Caco-2 (cell line): ENCODE measurements around the gene SMCO2. TPM values are rescaled to one million over a fixed set of nuclear protein-coding genes. Genes with fewer than 3 reads are reported as not detected.

Source experiments
- BruUV-seq: library from RNA; stranded (reverse); fragments of 400-500 nt; replicated peaks from 2 replicates; lab custom pipeline; 2021; lab: Mats Ljungman, UMichigan
- CTCF ChIA-PET: fragments of 300-600 bp; sonication (Branson Sonifier 250); formaldehyde crosslinking; loops from one replicate; lab custom pipeline; 2022; ENCODE audit warnings: antibody characterized with exemption; lab: Charles Lee
- POLR2A ChIA-PET: fragments of 300-600 bp; sonication (Branson Sonifier 250); formaldehyde crosslinking; loops from one replicate; lab custom pipeline; 2022; ENCODE audit warnings: antibody characterized with exemption; lab: Charles Lee
- DNase-seq, 2 experiments: peaks; one replicate each; pipeline versions ENCODE4 v3.0.0 to v3.0.0-alpha.2; 2020 to 2022
- H3K27me3 ChIP-seq: replicated peaks from 2 replicates; pipeline ENCODE4 v1.6.0; 2011; ENCODE audit warnings: low read length; ENCODE audit not compliant: control insufficient read depth, insufficient read depth
- H3K36me3 ChIP-seq: 2 replicates; pipeline ENCODE4 v1.5.1; 2011; ENCODE audit warnings: low read length; ENCODE audit not compliant: control insufficient read depth, insufficient read depth
- H3K4me1 ChIP-seq: fragments of 250-450 bp; sonication (Bioruptor Pico); 2 replicates; pipeline ENCODE4 v1.5.1; 2020; ENCODE audit warnings: mild to moderate bottlenecking
- H3K4me3 ChIP-seq: 2 replicates; pipeline ENCODE4 v1.5.1; 2011; ENCODE audit warnings: low read depth, mild to moderate bottlenecking, control low read depth, low read length
- H3K9me3 ChIP-seq: fragments of 250-450 bp; sonication (Bioruptor Pico); 2 replicates; pipeline ENCODE4 v1.5.1; 2020; ENCODE audit warnings: mild to moderate bottlenecking, moderate library complexity
- H3K27ac Mint-ChIP-seq: one replicate; pipeline ENCODE4 v1.8.0; 2022; ENCODE audit warnings: mixed read lengths; ENCODE audit not compliant: unreplicated experiment
- H3K27me3 Mint-ChIP-seq: one replicate; pipeline ENCODE4 v1.8.0; 2022; ENCODE audit warnings: mixed read lengths; ENCODE audit not compliant: insufficient read depth, unreplicated experiment
- H3K36me3 Mint-ChIP-seq: one replicate; pipeline ENCODE4 v1.8.0; 2022; ENCODE audit warnings: mild to moderate bottlenecking, mixed read lengths; ENCODE audit not compliant: insufficient read depth, unreplicated experiment
- H3K4me1 Mint-ChIP-seq: one replicate; pipeline ENCODE4 v1.8.0; 2022; ENCODE audit warnings: low read depth, mixed read lengths; ENCODE audit not compliant: unreplicated experiment
- H3K4me3 Mint-ChIP-seq: one replicate; pipeline ENCODE4 v1.8.0; 2022; ENCODE audit warnings: mild to moderate bottlenecking, moderate library complexity, mixed read lengths; ENCODE audit not compliant: unreplicated experiment
- H3K9me3 Mint-ChIP-seq: one replicate; pipeline ENCODE4 v1.8.0; 2022; ENCODE audit warnings: mixed read lengths; ENCODE audit not compliant: unreplicated experiment
- intact Hi-C: fragments of 100-400 bp; cut with micrococcal nuclease; formaldehyde crosslinking; loops from one replicate; pipeline ENCODE4 v1.10.0; 2022; ENCODE audit not compliant: unreplicated experiment
- total RNA-seq: library from RNA; stranded (reverse); gene quantifications from 2 replicates; pipeline ENCODE4 v1.2.3, GENCODE V29; 2022
- TF ChIP-seq, protein P1 (sequence below), 2 experiments: fragments of 200-600 bp in 1 of 2; IDR thresholded peaks; 1 replicate in 1 of 2; 2 replicates in 1 of 2; pipeline versions ENCODE4 v1.5.1 to v1.8.0; 2011 to 2022; ENCODE audit warnings: antibody characterized with exemption in 1 of 2, control low read depth in 1 of 2, inconsistent platforms in 1 of 2, low read depth in 1 of 2, low read length in 1 of 2, mild to moderate bottlenecking in 1 of 2, moderate library complexity in 1 of 2; ENCODE audit not compliant: insufficient read depth in 1 of 2, severe bottlenecking in 1 of 2, unreplicated experiment in 1 of 2

The SMCO2 gene
- total RNA-seq, 1 experiment from 2014 or later, result 0.93 TPM

DNA sequence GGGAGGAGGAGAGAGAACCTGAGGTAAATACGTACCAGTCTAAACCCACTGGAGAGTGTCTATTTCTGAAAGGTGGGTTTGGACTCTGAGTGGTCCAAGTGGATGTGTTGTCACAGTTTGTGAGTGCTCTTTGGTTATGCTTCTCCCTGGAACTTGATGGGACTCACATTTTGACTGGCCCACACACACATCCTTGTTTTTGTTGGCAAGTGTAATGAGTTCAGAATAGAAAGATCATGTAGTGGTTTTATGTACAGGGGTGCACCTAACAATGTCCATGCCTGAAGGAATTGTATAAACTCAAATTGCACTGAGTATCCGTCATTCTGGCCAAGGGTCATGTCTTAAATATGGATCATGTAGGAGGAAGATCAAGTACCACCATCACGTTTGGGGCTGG, 82.3 kb downstream of the SMCO2 start:
- Histone ChIP-seq H3K9me3 (no peaks in the 10 kb centered on the region), H3K4me3 (no peak overlapping the region), H3K36me3 (no peaks in the 10 kb centered on the region), H3K27me3 (no peaks in the 10 kb centered on the region), H3K4me1 (peaks cover 6% of the 10 kb centered on the region)
- DNase-seq, result no peak
- ChIA-PET POLR2A (no interaction called here), CTCF (no interaction called here)
- Mint-ChIP-seq H3K4me3 (no peak overlapping the region), H3K4me1 (peaks cover 16% of the 10 kb centered on the region), H3K36me3 (peaks cover 7% of the 10 kb centered on the region), H3K27ac (no peak overlapping the region), H3K9me3 (no peaks in the 10 kb centered on the region), H3K27me3 (no peaks in the 10 kb centered on the region)
- TF ChIP-seq, protein P1, sequence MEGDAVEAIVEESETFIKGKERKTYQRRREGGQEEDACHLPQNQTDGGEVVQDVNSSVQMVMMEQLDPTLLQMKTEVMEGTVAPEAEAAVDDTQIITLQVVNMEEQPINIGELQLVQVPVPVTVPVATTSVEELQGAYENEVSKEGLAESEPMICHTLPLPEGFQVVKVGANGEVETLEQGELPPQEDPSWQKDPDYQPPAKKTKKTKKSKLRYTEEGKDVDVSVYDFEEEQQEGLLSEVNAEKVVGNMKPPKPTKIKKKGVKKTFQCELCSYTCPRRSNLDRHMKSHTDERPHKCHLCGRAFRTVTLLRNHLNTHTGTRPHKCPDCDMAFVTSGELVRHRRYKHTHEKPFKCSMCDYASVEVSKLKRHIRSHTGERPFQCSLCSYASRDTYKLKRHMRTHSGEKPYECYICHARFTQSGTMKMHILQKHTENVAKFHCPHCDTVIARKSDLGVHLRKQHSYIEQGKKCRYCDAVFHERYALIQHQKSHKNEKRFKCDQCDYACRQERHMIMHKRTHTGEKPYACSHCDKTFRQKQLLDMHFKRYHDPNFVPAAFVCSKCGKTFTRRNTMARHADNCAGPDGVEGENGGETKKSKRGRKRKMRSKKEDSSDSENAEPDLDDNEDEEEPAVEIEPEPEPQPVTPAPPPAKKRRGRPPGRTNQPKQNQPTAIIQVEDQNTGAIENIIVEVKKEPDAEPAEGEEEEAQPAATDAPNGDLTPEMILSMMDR (IDR thresholded peaks at IDR 0.05; ENCODE audit: insufficient read depth in 1 of 2, low read depth in 1 of 2, low read length in 1 of 2, severe bottlenecking in 1 of 2, unreplicated experiment in 1 of 2), result no peak
- no TSS peak for BruUV-seq
- intact Hi-C loops, result no loop called here

DNA sequence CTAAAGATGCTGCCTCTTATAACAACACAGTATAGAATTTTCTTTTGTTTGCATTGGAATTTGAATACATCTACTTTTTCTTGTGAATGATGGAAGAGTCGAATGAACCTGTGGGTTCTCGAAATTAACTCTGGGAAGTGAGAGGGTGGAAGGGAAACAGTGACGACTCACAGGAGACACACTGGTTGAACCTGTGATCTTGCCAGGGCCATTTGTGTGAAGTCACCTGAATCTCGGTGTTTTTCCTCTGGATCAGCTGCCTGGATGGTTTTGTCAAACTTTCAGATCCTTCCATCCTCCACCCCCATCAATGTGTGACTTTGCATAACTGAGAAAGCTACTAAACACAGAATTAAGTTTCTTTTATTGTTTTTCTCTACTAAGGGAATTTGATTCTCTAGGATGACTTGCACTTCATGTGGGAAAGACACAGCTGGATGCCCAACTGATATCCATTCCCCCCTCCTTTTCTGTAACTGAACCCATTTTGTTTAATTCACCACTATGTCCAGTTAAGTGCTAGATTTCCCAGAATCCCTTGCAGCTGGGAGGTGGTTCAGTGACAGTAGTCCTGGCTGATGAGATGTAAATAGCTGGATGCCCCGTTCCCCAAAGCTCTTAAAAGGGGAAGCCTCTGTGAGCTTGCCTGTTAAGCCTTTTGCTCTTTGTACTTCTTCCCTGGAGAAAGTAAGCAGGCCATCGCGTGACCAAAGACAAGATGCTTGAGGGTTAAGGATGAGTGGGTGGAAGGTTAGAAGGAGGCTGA, 83.8 kb downstream of the SMCO2 start:
- DNase-seq, result no peak
- H3K4me3 ChIP-seq, result no peak overlapping the region
- H3K9me3 ChIP-seq, result no peaks in the 10 kb centered on the region
- Mint-ChIP-seq H3K4me3 (no peak overlapping the region), H3K9me3 (no peaks in the 10 kb centered on the region), H3K4me1 (peaks cover 25% of the 10 kb centered on the region), H3K27ac (no peak overlapping the region), H3K27me3 (no peaks in the 10 kb centered on the region), H3K36me3 (peaks cover 5% of the 10 kb centered on the region)
- intact Hi-C loops, result no loop called here
- H3K4me1 ChIP-seq, result peaks cover 6% of the 10 kb centered on the region
- no TSS peak for BruUV-seq
- H3K36me3 ChIP-seq, result no peaks in the 10 kb centered on the region; the same call in 1 of the 2 replicates
- POLR2A ChIA-PET, result interaction anchor here (0.6 kb wide), 1 partner anchor 13 kb away, joined by 5 read pairs; no protein-coding TSS in a partner anchor
- CTCF ChIA-PET, result no interaction called here
- TF ChIP-seq, protein P1 (IDR thresholded peaks at IDR 0.05; ENCODE audit: insufficient read depth in 1 of 2, low read depth in 1 of 2, low read length in 1 of 2, severe bottlenecking in 1 of 2, unreplicated experiment in 1 of 2), result no peak
- no peaks in the 10 kb centered on the region for H3K27me3 ChIP-seq

DNA sequence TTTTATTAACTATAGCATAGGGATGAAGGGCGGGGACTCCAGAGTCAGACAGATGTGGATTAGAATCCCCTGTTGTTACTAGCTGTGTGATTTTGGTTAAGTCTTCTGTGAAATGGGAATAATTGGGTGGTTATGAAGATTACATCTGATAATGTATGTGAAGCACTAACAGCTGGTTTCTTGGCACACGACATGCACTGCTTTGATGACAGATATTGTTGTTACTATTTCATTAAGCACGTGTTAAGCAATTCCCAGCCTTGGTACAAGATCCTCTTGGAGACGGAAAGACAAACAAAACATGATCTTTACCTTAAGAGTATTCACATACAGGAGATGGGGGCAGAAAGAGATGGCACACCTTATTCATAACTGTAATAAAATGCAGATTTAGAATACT, 85.4 kb downstream of the SMCO2 start:
- ChIA-PET CTCF (no interaction called here), POLR2A (no interaction called here)
- Mint-ChIP-seq H3K4me1 (peaks cover 17% of the 10 kb centered on the region), H3K36me3 (peaks cover 13% of the 10 kb centered on the region), H3K27ac (no peak overlapping the region), H3K9me3 (no peaks in the 10 kb centered on the region), H3K4me3 (no peak overlapping the region), H3K27me3 (no peaks in the 10 kb centered on the region)
- no TSS peak for BruUV-seq
- Histone ChIP-seq H3K36me3 (no peaks in the 10 kb centered on the region; the same call in 1 of the 2 replicates), H3K4me3 (no peak overlapping the region), H3K9me3 (no peaks in the 10 kb centered on the region), H3K27me3 (no peaks in the 10 kb centered on the region), H3K4me1 (no peaks in the 10 kb centered on the region)
- TF ChIP-seq, protein P1 (IDR thresholded peaks at IDR 0.05; ENCODE audit: insufficient read depth in 1 of 2, low read depth in 1 of 2, low read length in 1 of 2, severe bottlenecking in 1 of 2, unreplicated experiment in 1 of 2), result no peak
- DNase-seq, result no peak
- intact Hi-C loops, result no loop called here
